Keratinocyte (primary cell): ENCODE data around the gene TPK1.

Experiments used
- CTCF ChIP-seq, 3 experiments: IDR thresholded peaks in 1 of 3; conservative IDR thresholded peaks in 1 of 3; optimal IDR thresholded peaks in 1 of 3; 2 replicates in 2 of 3; 3 replicates in 1 of 3; pipeline versions ENCODE3 to v1.5.1; 2011; ENCODE audit warnings: low read length in 3 of 3, mild to moderate bottlenecking in 3 of 3, moderate library complexity in 2 of 3, control low read depth in 1 of 3, inconsistent platforms in 1 of 3; ENCODE audit not compliant: insufficient read depth in 2 of 3; ENCODE audit errors: extremely low read depth in 1 of 3
- EZH2 ChIP-seq: IDR thresholded peaks from one replicate; pipeline ENCODE4 v1.6.1; 2012; ENCODE audit warnings: inconsistent platforms, mild to moderate bottlenecking, low read length, moderate library complexity

GRCh38 chr7:144531181-144531580 lies 304.7 kb downstream of the TPK1 start:
- no peak for TF ChIP-seq CTCF (optimal IDR thresholded peaks at IDR 0.05 in 1 of 3, IDR thresholded peaks at IDR 0.05 in 1 of 3, conservative IDR thresholded peaks at IDR 0.05 in 1 of 3; ENCODE audit: extremely low read depth in 1 of 3, insufficient read depth in 2 of 3, low read length in 3 of 3)
- TF ChIP-seq EZH2, result no peak
